B cell (primary cell): ENCODE results near the gene C8A.

Experiments used
- CTCF ChIP-seq: fragments of 200-600 bp; IDR thresholded peaks from one replicate; pipeline ENCODE4 v1.8.0; 2022; ENCODE audit warnings: antibody characterized with exemption, mild to moderate bottlenecking
- EZH2 ChIP-seq: IDR thresholded peaks from 2 replicates; pipeline ENCODE4 v1.6.1; 2012; ENCODE audit warnings: borderline replicate concordance, low read depth, mild to moderate bottlenecking, moderate library complexity, low read length; ENCODE audit not compliant: insufficient read depth, poor library complexity, severe bottlenecking

- TF ChIP-seq CTCF (peak; percentile 82), EZH2 (no peak)
These were observed 33.7 kb upstream of the C8A start for GRCh38 chr1:56820755-56821461.
